ENCODE measurements around the gene UBASH3B.

Gene UBASH3B

DNA sequence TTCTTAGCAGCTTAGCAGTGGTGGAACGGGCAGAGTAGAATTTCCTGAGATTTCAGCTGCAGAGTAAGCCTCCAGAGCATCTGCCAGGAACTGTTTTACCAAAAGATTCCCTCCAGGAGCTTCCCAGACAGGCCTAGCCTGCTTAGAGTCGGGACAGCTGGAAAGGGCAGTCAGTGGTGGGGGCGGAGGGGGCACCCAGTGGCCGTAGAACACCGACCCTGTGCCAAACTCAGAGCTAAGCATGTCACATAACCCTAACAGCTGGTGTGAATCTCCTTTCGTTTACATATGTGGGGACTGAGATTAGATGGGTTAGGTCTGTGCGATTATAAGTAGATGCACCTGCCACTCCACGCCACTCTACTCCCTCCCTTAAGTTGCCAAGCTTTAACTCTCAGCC lies 102.8 kb downstream of the UBASH3B start:
- Histone ChIP-seq H3K27ac (no peak overlapping the region), H3K27me3 (ENCODE audit: control insufficient read depth, insufficient read depth, low read length) (no peaks in the 10 kb centered on the region)

DNA sequence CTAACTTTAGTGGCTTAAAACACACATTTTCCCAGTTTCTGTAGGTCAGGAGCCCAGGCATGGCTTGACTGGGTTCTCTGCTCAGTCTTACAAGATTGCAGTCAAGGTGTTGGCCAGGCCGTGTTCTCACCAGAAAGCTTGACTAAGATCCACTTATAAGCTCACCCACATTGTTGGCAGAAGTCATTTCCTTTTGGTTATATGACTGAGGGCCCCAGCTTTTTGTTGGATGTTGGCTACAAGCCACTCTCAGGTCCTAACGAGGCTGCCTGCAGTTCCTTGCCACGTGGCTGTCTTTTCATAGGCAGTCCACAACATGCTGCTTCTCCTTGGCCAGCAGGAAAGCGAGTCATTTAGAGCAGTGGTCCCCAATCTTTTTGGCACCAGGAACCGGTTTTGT lies 103.5 kb downstream of the UBASH3B start:
- H3K36me3 ChIP-seq (ENCODE audit: control insufficient read depth, insufficient read depth, low read length): no peaks in the 10 kb centered on the region
- no peak overlapping the region for H3K9ac ChIP-seq
- H3K9me3 ChIP-seq (ENCODE audit: control insufficient read depth, low read length): no peaks in the 10 kb centered on the region
- no peaks in the 10 kb centered on the region for H3K4me1 ChIP-seq
- H3K4me3 ChIP-seq (ENCODE audit: low read depth, low read length): no peak overlapping the region
- TF ChIP-seq, protein P1, sequence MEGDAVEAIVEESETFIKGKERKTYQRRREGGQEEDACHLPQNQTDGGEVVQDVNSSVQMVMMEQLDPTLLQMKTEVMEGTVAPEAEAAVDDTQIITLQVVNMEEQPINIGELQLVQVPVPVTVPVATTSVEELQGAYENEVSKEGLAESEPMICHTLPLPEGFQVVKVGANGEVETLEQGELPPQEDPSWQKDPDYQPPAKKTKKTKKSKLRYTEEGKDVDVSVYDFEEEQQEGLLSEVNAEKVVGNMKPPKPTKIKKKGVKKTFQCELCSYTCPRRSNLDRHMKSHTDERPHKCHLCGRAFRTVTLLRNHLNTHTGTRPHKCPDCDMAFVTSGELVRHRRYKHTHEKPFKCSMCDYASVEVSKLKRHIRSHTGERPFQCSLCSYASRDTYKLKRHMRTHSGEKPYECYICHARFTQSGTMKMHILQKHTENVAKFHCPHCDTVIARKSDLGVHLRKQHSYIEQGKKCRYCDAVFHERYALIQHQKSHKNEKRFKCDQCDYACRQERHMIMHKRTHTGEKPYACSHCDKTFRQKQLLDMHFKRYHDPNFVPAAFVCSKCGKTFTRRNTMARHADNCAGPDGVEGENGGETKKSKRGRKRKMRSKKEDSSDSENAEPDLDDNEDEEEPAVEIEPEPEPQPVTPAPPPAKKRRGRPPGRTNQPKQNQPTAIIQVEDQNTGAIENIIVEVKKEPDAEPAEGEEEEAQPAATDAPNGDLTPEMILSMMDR (IDR thresholded peaks at IDR 0.05): no peak
- H3K27ac ChIP-seq: no peak overlapping the region
- H3K27me3 ChIP-seq (ENCODE audit: control insufficient read depth, insufficient read depth, low read length): no peaks in the 10 kb centered on the region
- H3K79me2 ChIP-seq: no peaks in the 10 kb centered on the region
- no peak overlapping the region for H2AFZ ChIP-seq
- no peak overlapping the region for H3K4me2 ChIP-seq (ENCODE audit: low read length)

More for the DNA sequence above, 102.8 kb downstream of the UBASH3B start:
- no peaks in the 10 kb centered on the region for H3K9me3 ChIP-seq (ENCODE audit: control insufficient read depth, low read length)
- H3K36me3 ChIP-seq (ENCODE audit: control insufficient read depth, insufficient read depth, low read length): no peaks in the 10 kb centered on the region
- no peak overlapping the region for H2AFZ ChIP-seq
- no peak overlapping the region for H3K4me3 ChIP-seq (ENCODE audit: low read depth, low read length)
- no peak overlapping the region for H3K4me2 ChIP-seq (ENCODE audit: low read length)
- H3K4me1 ChIP-seq: no peaks in the 10 kb centered on the region
- H3K79me2 ChIP-seq: no peaks in the 10 kb centered on the region
- TF ChIP-seq, protein P1 (IDR thresholded peaks at IDR 0.05): no peak
- no peak overlapping the region for H3K9ac ChIP-seq

DNA sequence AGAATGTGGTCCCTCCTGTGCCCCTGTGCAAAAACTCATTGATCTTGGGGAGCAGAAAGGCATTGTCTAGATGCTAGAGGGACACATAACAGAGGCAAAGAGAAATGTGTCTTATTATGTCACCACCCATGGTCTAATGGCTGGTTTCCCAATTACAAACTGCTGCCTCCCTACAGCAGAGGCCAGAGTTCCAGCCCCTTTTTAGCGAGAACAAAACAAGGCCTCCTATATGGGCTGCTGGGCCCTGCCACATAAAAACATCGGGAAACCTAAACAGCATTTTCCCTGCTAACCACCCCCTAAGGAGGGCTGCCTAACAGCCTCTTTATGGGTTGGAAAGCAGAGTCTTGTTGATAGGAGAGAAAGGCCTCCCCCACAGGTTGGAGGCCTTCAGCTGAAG lies 107.6 kb downstream of the UBASH3B start:
- H3K4me3 ChIP-seq (ENCODE audit: low read depth, low read length): no peak overlapping the region
- H3K4me1 ChIP-seq: no peaks in the 10 kb centered on the region
- TF ChIP-seq, protein P1 (IDR thresholded peaks at IDR 0.05): no peak
- no peaks in the 10 kb centered on the region for H3K36me3 ChIP-seq (ENCODE audit: control insufficient read depth, insufficient read depth, low read length)
- H3K4me2 ChIP-seq (ENCODE audit: low read length): no peak overlapping the region
- H3K9me3 ChIP-seq (ENCODE audit: control insufficient read depth, low read length): no peaks in the 10 kb centered on the region
- no peak overlapping the region for H3K27ac ChIP-seq
- H3K9ac ChIP-seq: no peak overlapping the region
- no peak overlapping the region for H2AFZ ChIP-seq
- H3K79me2 ChIP-seq: no peaks in the 10 kb centered on the region
- H3K27me3 ChIP-seq (ENCODE audit: control insufficient read depth, insufficient read depth, low read length): no peaks in the 10 kb centered on the region

DNA sequence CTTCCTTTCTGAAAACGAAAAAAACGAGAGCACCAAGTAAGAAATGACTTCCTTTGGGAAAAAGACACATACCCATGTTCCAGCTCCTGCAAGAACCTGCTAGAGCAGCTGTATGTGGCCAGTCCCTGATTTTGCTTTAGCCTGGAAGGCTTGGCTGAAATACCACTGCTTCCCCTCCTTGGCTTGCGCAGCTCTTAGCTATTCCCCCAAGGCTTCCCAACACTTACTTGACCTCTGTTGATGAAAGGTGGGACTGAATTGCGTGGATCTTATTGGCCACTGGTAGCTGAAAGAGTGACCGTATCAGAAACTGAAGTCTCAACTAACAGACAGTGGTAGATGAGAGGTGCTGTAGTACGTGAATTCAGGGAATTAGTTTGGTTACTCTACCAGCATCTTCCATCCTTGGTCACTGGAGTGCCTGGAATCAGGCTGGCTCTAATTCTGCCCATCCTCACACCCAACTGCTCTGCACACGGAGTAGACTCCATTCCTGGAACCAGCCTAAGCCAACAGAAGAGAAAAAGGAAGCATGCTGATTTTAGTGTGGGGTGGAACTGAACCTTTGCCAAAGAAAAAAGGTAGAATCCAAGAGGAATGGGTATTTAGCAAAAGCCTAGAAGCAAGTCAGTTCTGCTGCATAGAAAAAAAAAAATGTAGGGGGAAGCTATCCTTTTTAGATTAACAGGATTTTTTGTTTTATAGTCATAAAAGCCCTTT lies 109.0 kb downstream of the UBASH3B start:
- H3K36me3 ChIP-seq (ENCODE audit: control insufficient read depth, insufficient read depth, low read length): no peaks in the 10 kb centered on the region
- no peaks in the 10 kb centered on the region for H3K27me3 ChIP-seq (ENCODE audit: control insufficient read depth, insufficient read depth, low read length)
- no peaks in the 10 kb centered on the region for H3K4me1 ChIP-seq
- TF ChIP-seq, protein P1 (IDR thresholded peaks at IDR 0.05): no peak
- no peak overlapping the region for H3K4me3 ChIP-seq (ENCODE audit: low read depth, low read length)
- no peak overlapping the region for H2AFZ ChIP-seq
- H3K9ac ChIP-seq: no peak overlapping the region
- no peaks in the 10 kb centered on the region for H3K79me2 ChIP-seq
- H3K9me3 ChIP-seq (ENCODE audit: control insufficient read depth, low read length): no peaks in the 10 kb centered on the region
- no peak overlapping the region for H3K27ac ChIP-seq
- no peak overlapping the region for H3K4me2 ChIP-seq (ENCODE audit: low read length)

Data from parathyroid adenoma (tissue), 2 donors.